Nephron progenitor cell (in vitro differentiated cells): Measurements from ENCODE around the gene FBF1.

ENCODE experiments used
- DNase-seq: peaks from one replicate; pipeline ENCODE4 v3.0.0; 2021
- H3K27ac Mint-ChIP-seq: 2 replicates; pipeline ENCODE4 v1.8.0; 2021; ENCODE audit warnings: mild to moderate bottlenecking, moderate library complexity, mixed read lengths
- H3K27me3 Mint-ChIP-seq: 2 replicates; pipeline ENCODE4 v1.8.0; 2021; ENCODE audit warnings: mild to moderate bottlenecking, low read depth, mixed read lengths; ENCODE audit not compliant: poor library complexity
- H3K36me3 Mint-ChIP-seq: 2 replicates; pipeline ENCODE4 v1.8.0; 2021; ENCODE audit warnings: low read depth, mixed read lengths
- H3K4me1 Mint-ChIP-seq: 2 replicates; pipeline ENCODE4 v1.8.0; 2021; ENCODE audit warnings: mixed read lengths
- H3K4me3 Mint-ChIP-seq: 2 replicates; pipeline ENCODE4 v1.8.0; 2021; ENCODE audit warnings: mild to moderate bottlenecking, moderate library complexity, mixed read lengths
- H3K9me3 Mint-ChIP-seq: 2 replicates; pipeline ENCODE4 v1.8.0; 2021; ENCODE audit warnings: mild to moderate bottlenecking, moderate library complexity, mixed read lengths
- CTCF ChIP-seq: fragments of 200-600 bp; sonication (generic); IDR thresholded peaks from 2 replicates; pipeline ENCODE4 v1.5.0; 2021; ENCODE audit warnings: antibody characterized with exemption

Gene FBF1

DNA sequence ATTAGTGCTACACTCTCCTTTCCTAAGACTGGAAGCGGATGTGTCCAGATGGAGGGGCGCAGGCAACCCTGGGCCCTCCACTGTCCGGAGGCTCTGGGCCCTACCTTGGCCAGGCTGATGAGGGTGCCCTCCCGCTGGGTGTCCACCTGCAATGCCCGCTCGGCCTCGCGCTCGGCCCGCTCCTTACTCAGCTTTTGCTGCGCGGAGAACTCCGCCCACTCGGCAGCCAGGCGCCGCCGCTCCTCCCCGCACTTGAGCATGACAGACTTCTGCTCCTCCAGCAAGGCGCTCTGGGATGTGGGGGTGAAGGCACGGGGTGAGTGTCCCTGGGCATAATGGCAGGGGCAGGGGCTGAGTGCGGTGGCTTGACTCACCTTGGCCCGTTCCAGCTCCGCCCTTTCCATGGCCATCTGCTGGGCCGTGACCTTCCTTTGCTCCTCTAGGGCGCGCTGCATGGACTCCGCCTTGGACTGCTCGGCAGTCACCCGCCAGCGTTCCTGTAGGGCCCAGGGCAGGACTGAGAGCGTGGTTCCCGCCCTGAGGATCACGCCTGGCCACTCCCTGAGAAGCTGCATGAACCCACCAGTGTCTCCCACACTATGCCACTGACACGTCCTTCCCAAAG lies 26.1 kb downstream of the FBF1 start:
- no peak for DNase-seq
- peaks cover 4% of the 10 kb centered on the region for H3K27me3 Mint-ChIP-seq
- no peaks in the 10 kb centered on the region for H3K9me3 Mint-ChIP-seq
- TF ChIP-seq CTCF, result no peak
- peaks cover 9% of the 10 kb centered on the region for H3K4me1 Mint-ChIP-seq
- H3K27ac Mint-ChIP-seq, result no peak overlapping the region
- no peaks in the 10 kb centered on the region for H3K36me3 Mint-ChIP-seq
- no peak overlapping the region for H3K4me3 Mint-ChIP-seq

DNA sequence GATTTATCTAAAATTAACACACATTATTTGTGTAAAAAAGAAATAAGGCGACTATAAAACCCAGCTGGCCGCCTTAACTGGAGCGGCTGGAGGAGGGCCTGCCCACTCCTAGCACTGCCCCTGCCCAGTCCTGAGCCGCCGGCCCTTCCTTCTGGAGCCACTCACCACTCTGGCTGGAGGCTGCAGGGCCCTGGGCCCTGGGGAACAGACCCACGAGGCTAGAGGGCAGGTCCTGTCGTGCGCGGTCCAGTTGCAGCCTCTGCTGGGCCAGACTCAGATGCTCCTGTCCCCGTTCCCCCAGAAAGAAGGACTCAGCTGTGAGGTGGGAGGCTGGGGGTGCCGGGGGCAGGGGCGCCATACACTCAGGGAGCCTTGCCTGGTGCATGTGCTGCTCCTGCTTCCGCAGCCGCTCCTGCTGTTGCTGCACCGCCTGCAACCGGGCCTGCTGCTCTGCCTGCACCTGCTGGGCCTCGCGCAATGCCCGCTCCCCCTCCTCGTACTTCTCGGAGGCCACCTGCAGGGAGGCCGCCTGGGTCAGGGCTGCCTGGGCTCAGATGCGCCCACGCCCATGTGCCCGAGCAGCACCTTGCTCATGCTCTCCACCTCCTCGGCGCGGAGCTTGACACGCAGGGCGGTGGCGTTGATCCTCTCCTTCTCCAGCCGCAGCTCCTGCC lies 27.2 kb downstream of the FBF1 start:
- no peak for DNase-seq
- Mint-ChIP-seq H3K9me3 (no peaks in the 10 kb centered on the region), H3K27me3 (peaks cover 4% of the 10 kb centered on the region), H3K27ac (no peak overlapping the region), H3K4me3 (no peak overlapping the region), H3K4me1 (peaks cover 9% of the 10 kb centered on the region), H3K36me3 (no peaks in the 10 kb centered on the region)
- no peak for TF ChIP-seq CTCF

DNA sequence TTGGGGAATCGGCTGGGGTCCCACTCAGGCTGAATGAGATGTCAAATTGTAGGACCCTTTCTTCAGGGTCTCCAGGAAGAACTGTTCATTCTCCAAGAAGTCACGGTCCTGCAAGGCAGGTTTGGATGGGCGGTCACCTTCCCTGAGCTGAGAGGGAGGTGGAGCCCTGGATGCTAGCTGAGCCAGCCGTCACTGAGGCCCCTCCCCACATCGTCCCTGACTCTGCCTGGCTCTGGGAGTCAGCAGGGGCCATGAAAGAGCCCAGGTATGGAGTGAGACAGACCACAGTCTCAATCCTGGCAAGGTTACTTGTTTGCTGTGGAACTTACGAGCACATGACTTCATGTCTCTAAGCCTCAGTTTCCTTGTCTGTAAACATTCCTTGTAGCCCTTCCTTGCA lies 30.1 kb downstream of the FBF1 start:
- Mint-ChIP-seq H3K36me3 (no peaks in the 10 kb centered on the region), H3K9me3 (no peaks in the 10 kb centered on the region), H3K4me3 (no peak overlapping the region), H3K27ac (no peak overlapping the region), H3K27me3 (no peaks in the 10 kb centered on the region), H3K4me1 (peaks cover 3% of the 10 kb centered on the region)
- no peak for TF ChIP-seq CTCF
- peak; percentile 36 for DNase-seq

GRCh38 chr17:75909812-75910274 lies 31.0 kb downstream of the FBF1 start:
- Mint-ChIP-seq H3K27me3 (no peaks in the 10 kb centered on the region), H3K4me3 (no peak overlapping the region), H3K36me3 (no peaks in the 10 kb centered on the region), H3K4me1 (peaks cover 3% of the 10 kb centered on the region), H3K9me3 (no peaks in the 10 kb centered on the region), H3K27ac (no peak overlapping the region)
- TF ChIP-seq CTCF, result no peak
- no peak for DNase-seq

DNA sequence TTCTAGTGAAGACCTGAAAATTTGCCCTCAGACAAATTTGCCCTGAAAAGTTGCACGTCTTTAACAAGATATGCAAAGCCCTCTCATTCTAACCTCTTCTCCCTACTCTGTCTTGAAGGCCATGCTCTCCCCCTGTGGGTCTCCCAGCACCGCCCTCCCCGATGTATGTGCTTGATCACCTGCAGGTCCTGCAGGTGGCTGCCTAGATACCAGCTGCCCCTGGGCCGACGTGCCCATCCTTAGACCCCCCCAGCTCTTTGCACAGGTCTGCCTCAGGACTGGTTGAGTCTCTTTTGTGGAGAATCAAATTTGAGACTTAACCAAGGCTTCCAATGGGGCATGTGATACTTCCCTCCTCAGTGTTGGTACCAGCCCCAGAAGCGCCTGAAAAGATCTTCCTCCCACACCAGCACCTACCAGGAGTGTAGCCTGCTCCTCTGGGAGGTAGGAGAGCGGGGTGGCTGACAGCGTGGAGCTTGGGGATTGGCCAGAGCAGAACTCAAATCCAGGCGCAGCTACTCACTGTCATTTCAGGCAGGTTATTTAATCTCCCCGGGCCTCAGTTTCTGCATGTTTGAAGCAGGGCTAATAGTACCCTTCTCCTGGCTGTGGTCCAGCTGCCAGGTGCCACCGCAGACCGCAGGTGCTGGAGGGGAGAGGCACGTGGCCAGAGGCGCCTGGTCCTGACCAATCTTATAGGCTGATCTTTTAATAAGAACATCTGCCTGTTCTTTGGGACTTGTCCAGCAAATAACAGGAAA lies 31.6 kb downstream of the FBF1 start:
- no peaks in the 10 kb centered on the region for H3K36me3 Mint-ChIP-seq
- H3K27ac Mint-ChIP-seq, result peak overlapping the region; percentile 37
- no peaks in the 10 kb centered on the region for H3K9me3 Mint-ChIP-seq
- DNase-seq, result no peak
- no peak for TF ChIP-seq CTCF
- H3K4me1 Mint-ChIP-seq, result peaks cover 4% of the 10 kb centered on the region
- no peak overlapping the region for H3K4me3 Mint-ChIP-seq
- no peaks in the 10 kb centered on the region for H3K27me3 Mint-ChIP-seq
